Ishikawa (cell line): ENCODE measurements around the gene CAMSAP3.

Experiments used
- CEBPB ChIP-seq: IDR thresholded peaks from 2 replicates; pipeline ENCODE4 v1.6.1; 2012
- CREB1 ChIP-seq: IDR thresholded peaks from 2 replicates; pipeline ENCODE4 v1.6.1; 2012; ENCODE audit warnings: low read depth
- EGR1 ChIP-seq: IDR thresholded peaks from 2 replicates; pipeline ENCODE4 v1.6.1; 2012
- EP300 ChIP-seq: IDR thresholded peaks from 2 replicates; pipeline ENCODE4 v1.6.1; 2012; ENCODE audit warnings: borderline replicate concordance
- FOXM1 ChIP-seq: IDR thresholded peaks from 2 replicates; pipeline ENCODE4 v1.6.1; 2012; ENCODE audit warnings: low read depth, borderline replicate concordance
- MAX ChIP-seq: IDR thresholded peaks from 2 replicates; pipeline ENCODE4 v1.6.1; 2012
- NFIC ChIP-seq: IDR thresholded peaks from 2 replicates; pipeline ENCODE4 v1.6.1; 2012
- RAD21 ChIP-seq: IDR thresholded peaks from 2 replicates; pipeline ENCODE4 v1.6.1; 2012; ENCODE audit warnings: low read depth
- REST ChIP-seq: IDR thresholded peaks from 2 replicates; pipeline ENCODE4 v1.6.1; 2012; ENCODE audit warnings: low read depth, mild to moderate bottlenecking
- TAF1 ChIP-seq: IDR thresholded peaks from 2 replicates; pipeline ENCODE4 v1.6.1; 2012; ENCODE audit warnings: low read depth, mild to moderate bottlenecking
- TCF12 ChIP-seq: IDR thresholded peaks from 2 replicates; pipeline ENCODE4 v1.6.1; 2012; ENCODE audit warnings: low read depth
- TEAD4 ChIP-seq: IDR thresholded peaks from 2 replicates; pipeline ENCODE4 v1.6.1; 2012
- USF1 ChIP-seq: IDR thresholded peaks from 2 replicates; pipeline ENCODE4 v1.6.1; 2012
- YY1 ChIP-seq: IDR thresholded peaks from 2 replicates; pipeline ENCODE4 v1.6.1; 2012; ENCODE audit warnings: low read depth
- ZBTB7A ChIP-seq: IDR thresholded peaks from 2 replicates; pipeline ENCODE4 v1.6.1; 2012; ENCODE audit warnings: low read depth

The CAMSAP3 gene

GRCh38 chr19:7623725-7624603, 28.3 kb downstream of the CAMSAP3 start:
- TF ChIP-seq CREB1: no peak
- TF ChIP-seq EP300: no peak
- no peak for TF ChIP-seq CEBPB
- no peak for TF ChIP-seq EGR1
- no peak for TF ChIP-seq USF1
- TF ChIP-seq TCF12: no peak
- TF ChIP-seq ZBTB7A: no peak
- TF ChIP-seq TEAD4: no peak
- no peak for TF ChIP-seq NFIC

- no peak for TF ChIP-seq TAF1
- no peak for TF ChIP-seq CREB1
- no peak for TF ChIP-seq CEBPB
- no peak for TF ChIP-seq REST
- no peak for TF ChIP-seq FOXM1
- TF ChIP-seq EGR1: no peak
- TF ChIP-seq MAX: no peak
- no peak for TF ChIP-seq USF1
- no peak for TF ChIP-seq YY1
- no peak for TF ChIP-seq EP300
- no peak for TF ChIP-seq ZBTB7A
- no peak for TF ChIP-seq TEAD4
- TF ChIP-seq RAD21: no peak
- no peak for TF ChIP-seq NFIC
Measured at GRCh38 chr19:7624810-7625209, 29.1 kb downstream of the CAMSAP3 start.

GRCh38 chr19:7625763-7626372, 30.2 kb downstream of the CAMSAP3 start:
- TF ChIP-seq YY1 (no peak), USF1 (no peak), CREB1 (no peak), EGR1 (no peak), CEBPB (no peak)

- TF ChIP-seq TCF12: no peak
Measured at GRCh38 chr19:7627166-7627565, 31.5 kb downstream of the CAMSAP3 start.

- TF ChIP-seq EP300 (no peak), RAD21 (no peak), TCF12 (no peak), CEBPB (no peak), FOXM1 (no peak), USF1 (no peak), ZBTB7A (no peak), TEAD4 (no peak), TAF1 (no peak), REST (no peak), YY1 (no peak), EGR1 (no peak), CREB1 (no peak)
Measured at GRCh38 chr19:7628589-7629311, 33.1 kb downstream of the CAMSAP3 start.
